OCI-LY3 (cell line): ENCODE results near the gene YTHDC1.

Experiments
- H2AFZ ChIP-seq: fragments of 200-600, 300-600 bp; shearing (Covaris generic); 2 replicates; pipeline ENCODE4 v1.6.0; 2014; ENCODE audit warnings: antibody characterized with exemption, low read depth, low read length
- H3K27ac ChIP-seq: fragments of 200-600, 300-600 bp; sonication (generic); 2 replicates; pipeline ENCODE4 v1.5.1; 2014; ENCODE audit warnings: mild to moderate bottlenecking, low read length, moderate library complexity, mixed read lengths
- H3K27me3 ChIP-seq: fragments of 200-600, 300-600 bp; sonication (generic); 2 replicates; pipeline ENCODE4 v1.6.1; 2014; ENCODE audit warnings: low read depth, low read length, mixed read lengths
- H3K36me3 ChIP-seq: fragments of 200-600, 300-600 bp; sonication (generic); replicated peaks from 2 replicates; pipeline ENCODE3; 2014; ENCODE audit warnings: low read depth, low read length, mixed read lengths
- H3K4me1 ChIP-seq: fragments of 300-600, 200-600 bp; sonication (generic); 2 replicates; pipeline ENCODE4 v1.6.1; 2014; ENCODE audit warnings: low read length, mixed read lengths
- H3K4me2 ChIP-seq: fragments of 200-600, 300-600 bp; sonication (generic); 2 replicates; pipeline ENCODE4 v1.6.1; 2014; ENCODE audit warnings: low read length, mixed read lengths
- H3K4me3 ChIP-seq: fragments of 300-600, 200-600 bp; sonication (generic); 2 replicates; pipeline ENCODE4 v1.5.1; 2014; ENCODE audit warnings: antibody characterized with exemption, mild to moderate bottlenecking, low read length, moderate library complexity
- H3K79me2 ChIP-seq: fragments of 300-600, 200-600 bp; shearing (Covaris generic); 2 replicates; pipeline ENCODE4 v1.6.1; 2014; ENCODE audit warnings: mild to moderate bottlenecking, low read length, mixed read lengths
- H3K9ac ChIP-seq: fragments of 300-600, 200-600 bp; shearing (Covaris generic); 2 replicates; pipeline ENCODE4 v1.6.0; 2014; ENCODE audit warnings: mild to moderate bottlenecking, low read length, moderate library complexity
- H3K9me3 ChIP-seq: fragments of 200-600, 300-600 bp; shearing (Covaris generic); 2 replicates; pipeline ENCODE4 v1.6.1; 2014; ENCODE audit warnings: low read length, mixed read lengths; ENCODE audit not compliant: insufficient read depth
- H4K20me1 ChIP-seq: fragments of 200-600, 300-600 bp; sonication (generic); 2 replicates; pipeline ENCODE4 v1.6.1; 2016; ENCODE audit warnings: low read length, mixed read lengths; ENCODE audit not compliant: insufficient read depth
- EZH2phosphoT487 ChIP-seq: fragments of 200-600 bp; shearing (Covaris generic); IDR thresholded peaks from 2 replicates; pipeline ENCODE4 v1.6.1; 2018; ENCODE audit warnings: antibody characterized with exemption, mixed run types, low read depth
- TF ChIP-seq, protein P1 (sequence below): fragments of 200-600, 300-600 bp; sonication (generic); IDR thresholded peaks from 2 replicates; pipeline ENCODE4 v1.5.1; 2014; ENCODE audit warnings: antibody characterized with exemption, low read length, low read depth

Gene YTHDC1

DNA sequence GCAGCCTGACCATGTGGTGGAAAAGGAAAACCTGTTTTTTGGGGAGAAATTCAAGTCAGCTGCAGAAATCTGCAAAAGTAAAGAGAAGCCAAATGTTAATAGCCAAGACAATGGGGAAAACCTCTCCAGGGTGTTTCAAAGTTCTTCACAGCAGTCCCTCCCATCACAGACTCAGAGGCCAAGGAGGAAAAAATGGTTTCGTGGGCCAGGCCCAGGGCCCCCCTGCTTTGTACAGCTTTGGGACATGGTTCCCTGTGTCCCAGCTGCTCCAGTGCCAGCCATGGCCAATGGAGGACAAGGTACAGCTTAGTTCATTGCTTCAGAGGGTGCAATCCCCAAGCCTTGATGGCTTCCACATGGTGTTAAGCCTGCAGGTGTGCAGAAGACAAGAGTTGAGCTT lies 15.2 kb upstream of the YTHDC1 start:
- no peaks in the 10 kb centered on the region for H3K36me3 ChIP-seq
- no peaks in the 10 kb centered on the region for H3K27me3 ChIP-seq
- no peaks in the 10 kb centered on the region for H3K9me3 ChIP-seq
- TF ChIP-seq EZH2phosphoT487: no peak
- TF ChIP-seq, protein P1, sequence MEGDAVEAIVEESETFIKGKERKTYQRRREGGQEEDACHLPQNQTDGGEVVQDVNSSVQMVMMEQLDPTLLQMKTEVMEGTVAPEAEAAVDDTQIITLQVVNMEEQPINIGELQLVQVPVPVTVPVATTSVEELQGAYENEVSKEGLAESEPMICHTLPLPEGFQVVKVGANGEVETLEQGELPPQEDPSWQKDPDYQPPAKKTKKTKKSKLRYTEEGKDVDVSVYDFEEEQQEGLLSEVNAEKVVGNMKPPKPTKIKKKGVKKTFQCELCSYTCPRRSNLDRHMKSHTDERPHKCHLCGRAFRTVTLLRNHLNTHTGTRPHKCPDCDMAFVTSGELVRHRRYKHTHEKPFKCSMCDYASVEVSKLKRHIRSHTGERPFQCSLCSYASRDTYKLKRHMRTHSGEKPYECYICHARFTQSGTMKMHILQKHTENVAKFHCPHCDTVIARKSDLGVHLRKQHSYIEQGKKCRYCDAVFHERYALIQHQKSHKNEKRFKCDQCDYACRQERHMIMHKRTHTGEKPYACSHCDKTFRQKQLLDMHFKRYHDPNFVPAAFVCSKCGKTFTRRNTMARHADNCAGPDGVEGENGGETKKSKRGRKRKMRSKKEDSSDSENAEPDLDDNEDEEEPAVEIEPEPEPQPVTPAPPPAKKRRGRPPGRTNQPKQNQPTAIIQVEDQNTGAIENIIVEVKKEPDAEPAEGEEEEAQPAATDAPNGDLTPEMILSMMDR: no peak
- no peak overlapping the region for H3K4me3 ChIP-seq
- no peak overlapping the region for H3K9ac ChIP-seq
- no peaks in the 10 kb centered on the region for H3K79me2 ChIP-seq
- H3K27ac ChIP-seq: no peak overlapping the region
- no peaks in the 10 kb centered on the region for H4K20me1 ChIP-seq
- H3K4me1 ChIP-seq: no peaks in the 10 kb centered on the region
- H3K4me2 ChIP-seq: no peak overlapping the region
- H2AFZ ChIP-seq: no peak overlapping the region

DNA sequence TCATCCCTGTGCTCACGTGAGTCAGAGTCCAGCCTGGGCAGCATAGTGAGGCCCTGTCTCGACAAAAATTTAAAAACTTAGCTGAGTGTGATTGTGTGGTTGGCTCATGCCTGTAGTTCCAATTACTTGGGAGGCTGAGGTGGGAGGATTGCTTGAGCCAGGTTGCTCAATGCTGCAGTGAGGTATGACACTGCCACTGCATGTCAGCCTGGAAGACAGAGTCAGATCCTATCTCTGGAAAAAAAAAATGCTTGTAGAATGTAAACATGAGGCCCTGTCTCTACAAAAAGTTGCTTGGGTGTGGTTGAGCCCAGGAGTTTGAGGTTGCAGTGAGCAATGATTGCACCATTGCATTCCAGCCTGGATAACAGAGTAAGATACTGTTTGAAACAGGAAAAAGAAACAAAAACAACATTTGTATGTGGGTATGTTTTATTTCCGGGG lies 11.3 kb upstream of the YTHDC1 start:
- Histone ChIP-seq H3K27me3 (no peaks in the 10 kb centered on the region), H3K4me2 (no peak overlapping the region), H3K36me3 (no peaks in the 10 kb centered on the region), H3K27ac (no peak overlapping the region), H2AFZ (no peak overlapping the region), H3K4me1 (peaks cover 5% of the 10 kb centered on the region; the same call in 1 of the 2 replicates), H3K79me2 (no peaks in the 10 kb centered on the region), H3K9ac (no peak overlapping the region), H4K20me1 (no peaks in the 10 kb centered on the region), H3K9me3 (no peaks in the 10 kb centered on the region), H3K4me3 (no peak overlapping the region)
- no peak for TF ChIP-seq EZH2phosphoT487
- TF ChIP-seq, protein P1: no peak

DNA sequence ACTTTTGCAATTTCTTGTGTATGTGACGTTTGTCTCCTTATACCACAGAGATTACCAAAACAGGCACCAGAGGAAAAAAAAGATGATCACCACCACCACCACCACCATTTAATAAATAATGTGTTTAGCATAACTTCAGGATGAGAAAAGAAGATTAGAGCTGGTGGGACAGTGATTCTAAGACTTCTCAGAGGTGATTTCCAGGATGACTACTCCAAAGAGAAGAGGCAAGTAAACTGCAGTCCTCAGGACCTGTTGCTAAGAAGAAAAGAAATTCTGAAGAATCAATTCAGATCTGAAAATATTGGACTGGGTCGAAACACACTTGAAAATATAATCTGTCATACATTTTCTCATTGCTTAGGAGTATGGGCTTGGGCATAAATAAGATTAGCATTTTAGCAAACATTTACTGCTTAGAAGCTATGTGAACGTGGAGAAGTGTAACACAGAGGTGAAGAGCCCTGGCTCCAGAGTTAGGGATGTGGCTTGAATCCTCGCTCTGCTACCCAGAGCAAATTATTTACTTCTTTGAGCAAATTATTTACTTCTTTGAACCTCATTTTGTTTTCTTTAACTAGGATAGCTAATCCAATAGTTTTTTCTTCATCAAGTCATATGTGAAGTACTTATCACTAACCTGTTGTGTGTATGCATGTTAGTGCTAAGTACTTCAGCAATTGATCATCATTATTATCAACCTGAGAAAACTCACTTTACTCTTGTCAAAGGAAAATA lies 10.5 kb upstream of the YTHDC1 start:
- H3K27me3 ChIP-seq: no peaks in the 10 kb centered on the region
- H4K20me1 ChIP-seq: no peaks in the 10 kb centered on the region
- H3K79me2 ChIP-seq: no peaks in the 10 kb centered on the region
- peaks cover 5% of the 10 kb centered on the region; the same call in 1 of the 2 replicates for H3K4me1 ChIP-seq
- no peak overlapping the region; the same call in none of the 2 replicates for H2AFZ ChIP-seq
- H3K4me2 ChIP-seq: no peak overlapping the region
- H3K27ac ChIP-seq: no peak overlapping the region
- H3K9ac ChIP-seq: no peak overlapping the region
- no peaks in the 10 kb centered on the region for H3K9me3 ChIP-seq
- TF ChIP-seq EZH2phosphoT487: no peak
- TF ChIP-seq, protein P1: no peak
- H3K36me3 ChIP-seq: no peaks in the 10 kb centered on the region
- no peak overlapping the region for H3K4me3 ChIP-seq

DNA sequence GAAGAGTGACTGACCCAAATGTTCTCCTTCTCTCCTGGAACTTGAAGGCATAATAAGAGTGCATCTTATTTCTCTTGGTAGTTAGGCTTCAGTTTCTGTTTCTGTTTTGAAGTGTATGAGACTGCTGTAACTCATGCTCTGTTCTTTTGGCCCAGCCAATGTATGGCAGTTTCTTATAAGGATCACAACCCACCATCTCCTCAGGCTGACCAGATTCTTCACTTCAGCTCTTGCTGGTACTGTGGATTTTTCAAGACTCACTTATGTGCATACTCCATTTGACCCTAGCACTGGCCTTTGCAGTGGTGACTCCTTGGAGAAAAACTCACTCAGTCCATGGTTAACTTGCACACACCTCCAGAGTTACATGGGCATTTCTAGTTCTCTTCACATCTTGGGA lies 9.6 kb upstream of the YTHDC1 start:
- Histone ChIP-seq H3K79me2 (no peaks in the 10 kb centered on the region), H3K9me3 (no peaks in the 10 kb centered on the region), H3K4me1 (peaks cover 5% of the 10 kb centered on the region; the same call in 1 of the 2 replicates), H3K27ac (no peak overlapping the region), H3K36me3 (no peaks in the 10 kb centered on the region), H2AFZ (peak overlapping the region; percentile 90), H3K4me3 (no peak overlapping the region), H3K4me2 (peak overlapping the region; percentile 6), H3K27me3 (no peaks in the 10 kb centered on the region), H3K9ac (no peak overlapping the region), H4K20me1 (no peaks in the 10 kb centered on the region)
- no peak for TF ChIP-seq EZH2phosphoT487
- TF ChIP-seq, protein P1: no peak
